ENCODE results near the gene EPAS1.

EPAS1 gene

DNA sequence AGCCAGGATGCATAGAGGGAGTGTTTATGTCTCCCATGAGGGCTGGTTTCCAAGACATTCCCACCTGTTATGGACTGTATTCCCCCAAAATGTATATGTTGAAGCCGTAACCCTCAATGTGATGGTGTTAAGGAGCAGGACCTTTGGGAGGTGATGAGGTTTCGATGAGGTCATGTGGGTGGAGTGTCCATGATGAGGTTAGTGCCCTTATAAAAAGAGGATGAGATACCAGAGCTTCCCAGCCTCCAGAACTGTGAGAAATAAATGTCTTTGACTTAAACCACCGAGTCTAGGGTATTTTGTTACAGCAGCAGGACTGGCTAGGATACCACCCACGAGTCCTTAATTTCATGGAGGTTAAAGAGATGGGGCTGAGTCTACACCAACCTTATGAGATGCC, 22.6 kb upstream of the EPAS1 start:
- TF ChIP-seq ZFX (IDR thresholded peaks at IDR 0.05), result no peak
- no peak for TF ChIP-seq CTCF (conservative IDR thresholded peaks at IDR 0.05)

GRCh38 chr2:46275995-46276394, 21.2 kb upstream of the EPAS1 start:
- TF ChIP-seq ZFX (IDR thresholded peaks at IDR 0.05), result no peak
- TF ChIP-seq CTCF (conservative IDR thresholded peaks at IDR 0.05), result no peak
- no peak overlapping the region for H3K27ac ChIP-seq

More for the DNA sequence above, 22.6 kb upstream of the EPAS1 start:
- H3K27ac ChIP-seq, result no peak overlapping the region

DNA sequence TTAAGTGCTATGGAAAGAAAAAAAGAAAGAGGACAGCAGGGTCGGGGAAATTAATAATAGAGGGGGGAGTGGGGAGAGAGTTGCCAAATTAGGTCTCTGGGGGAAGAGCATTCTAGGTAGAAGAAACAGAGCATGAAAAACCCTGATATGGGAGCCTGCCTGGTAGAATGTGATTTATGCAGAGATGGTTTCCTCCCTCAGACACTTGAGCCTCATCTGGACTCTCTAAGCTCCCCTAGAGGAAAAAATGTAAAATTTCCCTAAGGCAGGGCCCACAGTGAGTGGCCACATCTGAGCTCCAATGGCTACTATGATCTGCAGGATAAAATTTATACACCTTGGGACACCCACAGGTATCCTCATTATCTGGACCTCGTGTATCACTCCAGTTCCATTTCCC, 20.6 kb upstream of the EPAS1 start:
- H3K27ac ChIP-seq, result no peak overlapping the region

DNA sequence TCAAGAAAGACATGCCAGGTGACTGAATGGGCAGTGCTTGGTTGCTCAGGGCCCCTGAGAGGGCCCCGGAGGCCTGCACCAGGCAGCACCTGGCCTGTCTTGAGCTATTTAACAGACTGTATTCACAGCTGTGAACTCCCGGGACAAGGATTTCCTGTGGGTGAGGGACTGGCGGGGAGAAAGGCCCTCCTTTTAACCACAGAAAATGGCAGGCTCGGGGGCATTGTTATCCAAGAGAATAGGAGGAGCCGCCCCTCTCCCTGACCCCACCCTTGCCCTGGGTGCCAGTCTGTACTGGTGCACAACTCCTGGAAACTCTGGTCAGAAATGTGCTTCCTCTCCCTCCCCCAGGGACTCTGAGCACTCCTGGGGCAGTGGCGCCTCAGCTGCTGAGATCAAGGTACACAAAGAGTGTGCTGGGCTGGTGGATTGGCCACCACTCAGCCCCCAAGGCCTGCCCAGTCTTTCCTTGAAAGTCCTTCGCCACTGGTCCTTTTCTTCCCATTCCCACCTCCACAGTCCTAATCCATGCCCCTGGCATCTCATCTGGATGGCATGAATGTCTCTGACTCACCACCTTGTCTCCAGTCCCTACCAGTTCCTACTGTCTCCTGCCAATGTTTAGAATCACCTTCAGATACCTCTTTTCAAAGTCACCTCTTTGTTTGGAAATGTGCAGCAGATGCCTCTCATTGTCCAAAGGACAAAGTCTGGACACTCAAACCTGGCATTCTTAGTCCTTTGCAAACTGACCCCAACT, 19.6 kb upstream of the EPAS1 start:
- no peak overlapping the region for H3K27ac ChIP-seq
- TF ChIP-seq ZFX (IDR thresholded peaks at IDR 0.05) (no peak), CTCF (conservative IDR thresholded peaks at IDR 0.05) (no peak)

More for the DNA sequence above, 20.6 kb upstream of the EPAS1 start:
- TF ChIP-seq CTCF (conservative IDR thresholded peaks at IDR 0.05), result no peak
- TF ChIP-seq ZFX (IDR thresholded peaks at IDR 0.05), result no peak

DNA sequence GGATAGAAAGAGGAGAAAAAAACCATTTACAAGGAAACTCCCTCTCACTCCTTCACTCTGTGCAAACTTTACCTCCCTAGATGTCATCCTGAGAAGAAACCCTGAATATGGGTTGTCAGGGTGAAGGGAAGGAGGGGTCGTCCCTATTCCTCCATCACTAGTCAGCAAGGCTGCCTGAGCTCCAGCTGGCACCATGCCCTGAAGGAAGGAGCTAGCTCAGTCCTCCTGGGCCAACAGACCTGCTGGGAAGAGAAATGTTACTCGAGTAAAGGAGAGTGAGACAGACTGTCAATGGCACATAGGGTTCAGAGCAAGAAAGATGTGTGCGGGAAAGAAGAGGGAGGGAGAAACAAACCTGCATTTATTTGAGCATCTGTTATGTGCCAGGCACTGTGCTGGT, 18.3 kb upstream of the EPAS1 start:
- no peak overlapping the region for H3K27ac ChIP-seq
- no peak for TF ChIP-seq ZFX (IDR thresholded peaks at IDR 0.05)
- no peak for TF ChIP-seq CTCF (conservative IDR thresholded peaks at IDR 0.05)

GRCh38 chr2:46281939-46282338, 15.3 kb upstream of the EPAS1 start:
- no peak overlapping the region for H3K27ac ChIP-seq
- TF ChIP-seq CTCF (conservative IDR thresholded peaks at IDR 0.05) (no peak), ZFX (IDR thresholded peaks at IDR 0.05) (no peak)

DNA sequence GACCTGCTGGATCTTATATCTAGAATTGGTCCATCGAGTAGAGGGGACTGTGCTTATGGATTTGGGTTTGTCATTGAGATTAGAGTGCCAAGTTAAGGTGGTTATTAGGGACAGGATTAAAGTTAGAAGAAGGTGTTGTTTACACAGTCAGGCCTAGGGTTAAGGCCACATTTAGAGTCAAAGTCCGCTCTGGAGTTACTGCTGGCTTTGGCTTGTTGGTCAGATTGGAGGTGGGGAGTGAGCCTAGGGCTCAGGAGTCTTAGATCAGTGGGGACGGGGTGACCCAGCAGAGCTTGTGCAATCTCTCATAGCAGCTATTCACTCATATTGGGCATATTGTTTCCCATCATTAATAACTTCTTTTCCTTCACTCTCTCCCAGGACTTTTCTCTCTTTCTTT, 13.5 kb upstream of the EPAS1 start:
- no peak for TF ChIP-seq CTCF (conservative IDR thresholded peaks at IDR 0.05)
- TF ChIP-seq ZFX (IDR thresholded peaks at IDR 0.05), result no peak
- no peak overlapping the region for H3K27ac ChIP-seq
